ENCODE data around the gene ADAP1. TPM values are rescaled to one million over a fixed set of nuclear protein-coding genes. Genes with fewer than 3 reads are reported as not detected.

The ADAP1 gene
- total RNA-seq, 3 donors from 2014 or later: 7.5 to 15.5 (median 14.0) TPM

DNA sequence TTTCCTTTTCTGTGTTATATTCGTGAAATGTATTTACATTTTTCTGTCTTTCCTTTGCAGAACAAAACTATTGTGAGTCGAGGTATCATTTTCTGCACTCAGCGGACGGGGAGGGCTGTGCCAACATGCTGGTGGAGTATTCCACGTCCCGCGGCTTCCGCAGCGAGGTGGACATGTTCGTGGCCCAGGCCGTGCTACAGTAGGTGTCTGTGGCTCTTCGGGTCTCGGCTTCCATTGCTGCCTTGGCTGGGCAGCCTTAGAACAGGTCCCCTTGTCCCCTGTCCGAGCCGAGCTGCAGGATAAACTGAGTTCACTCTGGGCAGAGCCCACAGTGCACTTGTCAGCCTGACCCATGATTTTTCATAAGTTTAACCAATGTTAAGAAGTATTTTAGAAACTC, 63.6 kb downstream of the ADAP1 start:
- peaks cover 11% of the 10 kb centered on the region for H3K36me3 ChIP-seq
- no peaks in the 10 kb centered on the region for H3K4me1 ChIP-seq
- H3K27ac ChIP-seq: no peak overlapping the region
- H3K4me3 ChIP-seq: no peak overlapping the region
- no peaks in the 10 kb centered on the region for H3K27me3 ChIP-seq
- intact Hi-C loops (cut with DNase I; ENCODE audit: low total_unique reads): no loop called here
- TF ChIP-seq POLR2AphosphoS5 (IDR thresholded peaks at IDR 0.05) (no peak), POLR2A (IDR thresholded peaks at IDR 0.05) (no peak)
- TF ChIP-seq, protein P1, sequence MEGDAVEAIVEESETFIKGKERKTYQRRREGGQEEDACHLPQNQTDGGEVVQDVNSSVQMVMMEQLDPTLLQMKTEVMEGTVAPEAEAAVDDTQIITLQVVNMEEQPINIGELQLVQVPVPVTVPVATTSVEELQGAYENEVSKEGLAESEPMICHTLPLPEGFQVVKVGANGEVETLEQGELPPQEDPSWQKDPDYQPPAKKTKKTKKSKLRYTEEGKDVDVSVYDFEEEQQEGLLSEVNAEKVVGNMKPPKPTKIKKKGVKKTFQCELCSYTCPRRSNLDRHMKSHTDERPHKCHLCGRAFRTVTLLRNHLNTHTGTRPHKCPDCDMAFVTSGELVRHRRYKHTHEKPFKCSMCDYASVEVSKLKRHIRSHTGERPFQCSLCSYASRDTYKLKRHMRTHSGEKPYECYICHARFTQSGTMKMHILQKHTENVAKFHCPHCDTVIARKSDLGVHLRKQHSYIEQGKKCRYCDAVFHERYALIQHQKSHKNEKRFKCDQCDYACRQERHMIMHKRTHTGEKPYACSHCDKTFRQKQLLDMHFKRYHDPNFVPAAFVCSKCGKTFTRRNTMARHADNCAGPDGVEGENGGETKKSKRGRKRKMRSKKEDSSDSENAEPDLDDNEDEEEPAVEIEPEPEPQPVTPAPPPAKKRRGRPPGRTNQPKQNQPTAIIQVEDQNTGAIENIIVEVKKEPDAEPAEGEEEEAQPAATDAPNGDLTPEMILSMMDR (IDR thresholded peaks at IDR 0.05): no peak
- no peak for DNase-seq (ENCODE audit: low spot score in 2 of 2)
- H3K9me3 ChIP-seq: no peaks in the 10 kb centered on the region

DNA sequence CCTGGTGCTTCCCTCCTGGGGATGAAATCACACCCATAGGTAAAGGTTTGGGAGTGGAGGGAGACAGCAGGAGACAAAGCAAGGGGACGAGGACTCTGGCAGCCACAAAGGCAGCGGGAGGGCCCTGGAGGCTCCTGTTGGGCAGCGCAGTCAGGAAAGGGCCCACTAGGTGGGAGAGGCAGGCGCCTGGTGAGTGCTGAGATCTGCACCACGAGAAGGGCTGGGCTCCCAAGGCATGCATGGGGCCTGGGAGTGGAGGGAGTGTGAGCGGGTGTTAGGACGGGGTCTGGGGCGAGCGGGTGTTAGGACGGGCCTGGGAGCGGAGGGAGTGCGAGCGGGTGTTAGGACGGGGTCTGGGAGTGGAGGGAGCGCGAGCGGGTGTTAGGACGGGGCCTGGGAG, 65.1 kb downstream of the ADAP1 start:
- DNase-seq (ENCODE audit: low spot score in 2 of 2): no peak
- TF ChIP-seq, protein P1 (IDR thresholded peaks at IDR 0.05): no peak
- no peak for TF ChIP-seq POLR2A (IDR thresholded peaks at IDR 0.05)
- H3K4me1 ChIP-seq: no peaks in the 10 kb centered on the region
- intact Hi-C loops (cut with DNase I; ENCODE audit: low total_unique reads): no loop called here
- H3K27ac ChIP-seq: no peak overlapping the region
- H3K4me3 ChIP-seq: no peak overlapping the region
- H3K36me3 ChIP-seq: peaks cover 4% of the 10 kb centered on the region
- H3K9me3 ChIP-seq: no peaks in the 10 kb centered on the region
- no peaks in the 10 kb centered on the region for H3K27me3 ChIP-seq

DNA sequence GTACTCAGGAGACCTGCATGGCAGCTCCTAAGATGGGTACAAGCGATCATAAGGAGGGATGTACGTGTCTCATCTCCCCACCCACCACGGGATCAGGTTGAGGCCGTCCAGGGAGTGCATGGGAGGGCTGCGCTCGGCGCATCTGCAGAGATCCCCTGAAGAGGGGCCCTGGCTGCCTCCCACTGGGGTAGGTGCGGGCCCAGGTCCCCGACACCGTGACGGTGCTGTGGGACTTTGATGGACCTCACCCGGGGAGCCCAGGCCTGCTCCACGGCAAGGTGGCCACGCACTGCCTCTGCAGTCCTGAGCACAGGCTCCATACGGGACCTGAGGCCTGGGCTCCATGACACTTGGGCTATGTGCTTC, 65.5 kb downstream of the ADAP1 start:
- Histone ChIP-seq H3K27ac (no peak overlapping the region), H3K27me3 (no peaks in the 10 kb centered on the region), H3K9me3 (no peaks in the 10 kb centered on the region), H3K4me3 (no peak overlapping the region), H3K36me3 (peaks cover 4% of the 10 kb centered on the region), H3K4me1 (peaks cover 0 to 4% of the 10 kb centered on the region in 2 donors)
- intact Hi-C loops (cut with DNase I; ENCODE audit: low total_unique reads): no loop called here
- TF ChIP-seq POLR2A (IDR thresholded peaks at IDR 0.05) (no peak), POLR2AphosphoS5 (IDR thresholded peaks at IDR 0.05) (no peak)
- TF ChIP-seq, protein P1 (IDR thresholded peaks at IDR 0.05): no peak
- DNase-seq (ENCODE audit: low spot score in 2 of 2): no peak

DNA sequence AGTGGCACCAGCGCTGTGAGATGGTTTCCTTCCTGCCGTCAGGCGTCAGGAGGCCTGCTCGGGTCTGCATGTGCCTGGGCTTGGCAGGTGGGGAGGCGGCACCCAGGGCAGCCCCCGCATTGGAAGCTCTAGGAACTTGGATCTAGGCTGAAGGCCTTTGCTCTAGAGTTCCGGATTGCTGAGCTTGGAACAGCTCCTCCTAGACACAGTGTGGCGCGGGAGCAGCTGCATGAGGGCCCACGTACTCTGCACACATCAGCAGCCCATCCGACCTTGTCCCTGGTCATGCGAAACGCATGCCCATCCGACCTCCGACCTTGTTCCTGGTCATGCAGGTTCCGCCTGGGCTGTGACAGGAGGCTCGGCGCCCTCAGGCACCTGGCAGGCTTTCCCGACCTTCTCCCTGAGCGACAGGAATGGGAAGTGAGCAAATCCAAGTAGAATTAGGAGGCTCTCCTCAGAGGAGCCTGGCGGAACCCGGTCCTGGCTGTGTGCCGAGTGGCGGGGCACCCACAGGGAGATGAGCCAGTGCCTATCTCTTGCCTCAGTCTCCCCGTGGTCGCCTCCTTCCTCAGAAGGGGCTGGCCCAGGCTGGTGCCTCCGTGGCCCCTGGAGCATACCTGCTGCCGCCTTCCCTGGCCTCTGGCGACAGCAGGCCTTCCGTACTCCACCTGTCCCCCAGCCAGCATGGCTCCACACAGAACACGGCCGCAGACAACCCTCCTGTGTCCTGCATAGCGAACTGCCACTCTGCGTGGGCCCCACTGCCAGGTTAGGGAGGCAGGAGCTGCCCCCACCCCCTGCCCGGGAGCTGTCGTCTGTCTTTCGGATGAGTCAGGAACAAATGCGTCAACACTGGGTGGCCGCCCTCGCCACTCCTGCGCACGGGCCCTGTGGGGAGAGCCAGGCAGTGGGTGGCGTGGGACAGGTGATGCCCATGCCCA, 66.1 kb downstream of the ADAP1 start:
- no peaks in the 10 kb centered on the region for H3K9me3 ChIP-seq
- DNase-seq (ENCODE audit: low spot score in 2 of 2): no peak
- peaks cover 0 to 7% of the 10 kb centered on the region in 2 donors for H3K4me1 ChIP-seq
- H3K4me3 ChIP-seq: no peak overlapping the region
- no peak overlapping the region for H3K27ac ChIP-seq
- TF ChIP-seq POLR2AphosphoS5 (IDR thresholded peaks at IDR 0.05): no peak
- TF ChIP-seq, protein P1 (IDR thresholded peaks at IDR 0.05): no peak
- no peak for TF ChIP-seq POLR2A (IDR thresholded peaks at IDR 0.05)
- intact Hi-C loops (cut with DNase I; ENCODE audit: low total_unique reads): no loop called here
- peaks cover 4% of the 10 kb centered on the region for H3K36me3 ChIP-seq
- no peaks in the 10 kb centered on the region for H3K27me3 ChIP-seq

DNA sequence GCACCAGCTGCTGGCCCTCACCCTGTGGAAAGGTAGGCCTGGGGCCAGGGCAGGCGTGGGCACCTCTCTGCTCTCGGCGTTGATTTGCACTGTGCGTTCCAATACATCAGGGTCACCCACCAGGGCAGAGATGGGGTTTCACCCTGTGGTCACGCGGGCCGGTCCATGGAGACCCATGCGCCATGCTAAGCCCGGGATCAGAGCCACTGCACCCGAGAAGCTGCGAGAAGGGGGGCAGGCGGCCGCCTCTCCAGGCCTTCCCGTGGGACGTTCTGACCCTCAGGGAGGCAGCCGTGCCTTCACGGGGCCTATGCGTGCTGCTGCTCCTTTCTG, 67.0 kb downstream of the ADAP1 start:
- no peak for DNase-seq (ENCODE audit: low spot score in 2 of 2)
- Histone ChIP-seq H3K4me1 (peaks cover 0 to 7% of the 10 kb centered on the region in 2 donors), H3K36me3 (peaks cover 4% of the 10 kb centered on the region), H3K27ac (no peak overlapping the region), H3K27me3 (no peaks in the 10 kb centered on the region), H3K9me3 (no peaks in the 10 kb centered on the region), H3K4me3 (no peak overlapping the region)
- intact Hi-C loops (cut with DNase I; ENCODE audit: low total_unique reads): no loop called here
- TF ChIP-seq POLR2AphosphoS5 (IDR thresholded peaks at IDR 0.05) (no peak), POLR2A (IDR thresholded peaks at IDR 0.05) (no peak)
- TF ChIP-seq, protein P1 (IDR thresholded peaks at IDR 0.05): no peak
